ENCODE data around the gene NGEF.

DNA sequence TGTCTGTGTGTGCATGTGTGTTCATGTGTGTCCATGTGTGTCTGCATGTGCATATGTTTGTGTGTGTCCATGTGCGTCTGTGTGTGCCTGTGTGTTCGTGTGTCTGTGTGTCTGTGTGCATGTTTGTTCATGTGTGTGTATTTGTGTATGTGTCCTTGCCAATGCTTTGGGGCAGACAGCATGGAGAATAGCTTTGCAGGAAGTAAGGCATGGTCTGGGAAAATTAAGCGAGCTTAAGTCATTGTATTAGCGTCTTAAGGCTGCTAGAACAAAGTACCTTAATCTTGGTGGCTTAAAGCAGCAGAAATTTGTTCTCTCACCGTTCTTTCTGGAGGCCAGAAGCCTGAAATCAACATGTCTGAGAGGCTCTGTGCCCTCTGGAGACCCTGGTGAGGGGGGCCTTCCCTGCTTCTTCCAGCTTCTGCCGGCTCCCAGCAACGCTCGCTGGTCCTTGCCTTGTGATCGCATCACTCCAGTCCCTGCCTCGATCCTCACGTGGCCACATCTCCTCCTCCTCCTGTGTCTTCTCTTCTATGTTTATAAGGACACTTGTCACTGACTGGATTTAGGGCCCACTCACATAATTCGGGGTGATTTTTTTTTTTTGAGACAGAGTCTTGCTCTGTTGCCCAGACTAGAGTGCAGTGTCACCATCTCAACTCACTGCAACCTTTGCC lies 23.2 kb upstream of the NGEF start:
- TF ChIP-seq, protein P1, sequence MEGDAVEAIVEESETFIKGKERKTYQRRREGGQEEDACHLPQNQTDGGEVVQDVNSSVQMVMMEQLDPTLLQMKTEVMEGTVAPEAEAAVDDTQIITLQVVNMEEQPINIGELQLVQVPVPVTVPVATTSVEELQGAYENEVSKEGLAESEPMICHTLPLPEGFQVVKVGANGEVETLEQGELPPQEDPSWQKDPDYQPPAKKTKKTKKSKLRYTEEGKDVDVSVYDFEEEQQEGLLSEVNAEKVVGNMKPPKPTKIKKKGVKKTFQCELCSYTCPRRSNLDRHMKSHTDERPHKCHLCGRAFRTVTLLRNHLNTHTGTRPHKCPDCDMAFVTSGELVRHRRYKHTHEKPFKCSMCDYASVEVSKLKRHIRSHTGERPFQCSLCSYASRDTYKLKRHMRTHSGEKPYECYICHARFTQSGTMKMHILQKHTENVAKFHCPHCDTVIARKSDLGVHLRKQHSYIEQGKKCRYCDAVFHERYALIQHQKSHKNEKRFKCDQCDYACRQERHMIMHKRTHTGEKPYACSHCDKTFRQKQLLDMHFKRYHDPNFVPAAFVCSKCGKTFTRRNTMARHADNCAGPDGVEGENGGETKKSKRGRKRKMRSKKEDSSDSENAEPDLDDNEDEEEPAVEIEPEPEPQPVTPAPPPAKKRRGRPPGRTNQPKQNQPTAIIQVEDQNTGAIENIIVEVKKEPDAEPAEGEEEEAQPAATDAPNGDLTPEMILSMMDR (IDR thresholded peaks at IDR 0.05), result no peak
- TF ChIP-seq EZH2 (IDR thresholded peaks at IDR 0.05), result no peak
- no peak for TF ChIP-seq EZH2phosphoT487 (IDR thresholded peaks at IDR 0.05)

All from neural progenitor cell (in vitro differentiated cells).